Stimulated activated CD4-positive, alpha-beta T cell treated with anti-CD3 and anti-CD28 coated beads, Interleukin-4, amount 100 ng/mL, for 48 hours (primary cell): Measurements from ENCODE around the gene BAIAP2.

Source experiments
- DNase-seq, 2 donors: peaks; one replicate each; pipeline ENCODE4 v3.0.0-alpha.2; 2020; ENCODE audit warnings: low read depth in 2 of 2

BAIAP2 gene

DNA sequence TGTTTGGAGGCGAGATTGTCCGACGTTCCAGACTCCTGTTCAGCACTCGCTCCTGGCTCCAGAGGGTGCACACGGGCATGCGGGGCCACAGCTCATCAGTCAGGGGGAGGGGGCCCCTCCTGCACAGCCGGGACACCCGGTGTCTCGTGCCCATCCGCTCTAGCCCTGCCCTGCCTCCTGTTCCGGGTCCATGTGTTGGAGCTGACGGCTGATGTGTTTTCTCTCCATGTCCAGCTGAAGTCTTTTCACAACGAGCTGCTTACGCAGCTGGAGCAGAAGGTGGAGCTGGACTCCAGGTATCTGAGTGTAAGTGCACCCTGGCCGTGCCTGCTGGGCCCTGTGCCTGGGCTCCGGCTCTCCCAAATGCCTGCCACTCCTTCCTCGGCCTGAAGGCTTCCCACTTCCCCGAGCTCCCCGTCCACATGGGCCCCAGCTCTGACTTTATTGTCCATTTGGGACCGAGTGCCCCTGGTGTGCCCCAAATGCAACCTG, 50.5 kb downstream of the BAIAP2 start:
- DNase-seq = no peak

GRCh38 chr17:81086789-81087551, 52.0 kb downstream of the BAIAP2 start:
- DNase-seq = no peak

- DNase-seq = peak in 1 of 2 donors; percentile 28
Measured at GRCh38 chr17:81090361-81091136, 55.6 kb downstream of the BAIAP2 start.

DNA sequence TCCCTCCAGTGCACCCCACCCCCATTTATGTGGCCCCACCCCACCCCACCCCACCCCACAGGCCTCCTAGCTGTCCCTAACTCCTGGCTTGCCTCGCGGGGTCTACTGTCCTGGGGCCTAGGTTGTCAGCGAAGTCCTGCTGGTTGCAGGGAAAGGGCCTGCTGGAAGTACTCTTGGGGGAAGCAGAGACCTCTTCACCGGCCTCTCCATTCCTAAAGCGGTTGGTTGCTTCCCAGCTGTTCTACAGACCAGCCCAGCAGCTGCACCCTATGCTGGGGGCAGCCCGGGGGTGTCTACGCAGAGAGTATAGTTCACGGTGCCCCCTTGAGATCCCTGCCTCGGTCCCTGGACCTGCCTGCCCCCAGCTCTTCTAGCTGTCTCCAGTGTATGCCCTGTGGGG, 56.2 kb downstream of the BAIAP2 start:
- no peak for DNase-seq

DNA sequence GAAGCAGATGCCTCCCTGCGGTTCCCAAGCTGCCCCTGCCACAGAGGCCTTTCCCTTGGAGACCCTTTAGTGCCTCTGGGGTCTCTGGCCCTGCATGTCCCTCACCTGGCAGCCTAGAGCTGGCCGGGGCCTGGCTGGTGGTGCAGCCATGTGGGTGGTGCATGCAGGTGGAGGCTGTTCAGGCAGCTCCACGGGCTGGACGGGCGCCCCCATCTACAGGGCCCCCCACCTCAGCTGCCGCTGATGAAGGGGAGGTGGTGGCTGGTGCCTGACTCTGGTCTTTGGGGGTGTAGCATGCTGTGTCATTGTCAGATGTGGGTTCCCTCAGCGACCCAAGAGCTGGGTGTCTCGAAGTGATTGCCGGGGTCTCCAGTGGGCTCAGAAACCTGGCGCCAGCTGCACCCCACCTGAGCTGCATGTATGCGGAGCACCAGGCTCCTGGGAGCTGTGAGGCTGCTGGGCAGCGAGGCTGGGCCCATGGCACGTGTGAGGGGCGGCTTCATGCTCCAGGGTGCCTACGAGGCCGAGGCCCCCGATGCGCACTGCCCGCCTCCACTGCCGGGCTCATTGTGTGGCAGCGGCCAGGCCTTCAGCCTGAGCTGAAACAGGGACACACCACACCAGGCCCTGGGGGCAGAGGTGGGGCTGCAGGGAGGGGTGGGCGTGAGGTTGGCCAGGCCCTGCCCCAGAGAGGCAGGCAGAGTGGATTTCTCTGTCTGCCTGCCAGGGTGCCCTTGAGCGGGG, 57.0 kb downstream of the BAIAP2 start:
- no peak for DNase-seq

- no peak for DNase-seq
Measured at GRCh38 chr17:81092518-81093095, 57.7 kb downstream of the BAIAP2 start.

- no peak for DNase-seq
Measured at GRCh38 chr17:81093619-81094508, 58.9 kb downstream of the BAIAP2 start.

DNA sequence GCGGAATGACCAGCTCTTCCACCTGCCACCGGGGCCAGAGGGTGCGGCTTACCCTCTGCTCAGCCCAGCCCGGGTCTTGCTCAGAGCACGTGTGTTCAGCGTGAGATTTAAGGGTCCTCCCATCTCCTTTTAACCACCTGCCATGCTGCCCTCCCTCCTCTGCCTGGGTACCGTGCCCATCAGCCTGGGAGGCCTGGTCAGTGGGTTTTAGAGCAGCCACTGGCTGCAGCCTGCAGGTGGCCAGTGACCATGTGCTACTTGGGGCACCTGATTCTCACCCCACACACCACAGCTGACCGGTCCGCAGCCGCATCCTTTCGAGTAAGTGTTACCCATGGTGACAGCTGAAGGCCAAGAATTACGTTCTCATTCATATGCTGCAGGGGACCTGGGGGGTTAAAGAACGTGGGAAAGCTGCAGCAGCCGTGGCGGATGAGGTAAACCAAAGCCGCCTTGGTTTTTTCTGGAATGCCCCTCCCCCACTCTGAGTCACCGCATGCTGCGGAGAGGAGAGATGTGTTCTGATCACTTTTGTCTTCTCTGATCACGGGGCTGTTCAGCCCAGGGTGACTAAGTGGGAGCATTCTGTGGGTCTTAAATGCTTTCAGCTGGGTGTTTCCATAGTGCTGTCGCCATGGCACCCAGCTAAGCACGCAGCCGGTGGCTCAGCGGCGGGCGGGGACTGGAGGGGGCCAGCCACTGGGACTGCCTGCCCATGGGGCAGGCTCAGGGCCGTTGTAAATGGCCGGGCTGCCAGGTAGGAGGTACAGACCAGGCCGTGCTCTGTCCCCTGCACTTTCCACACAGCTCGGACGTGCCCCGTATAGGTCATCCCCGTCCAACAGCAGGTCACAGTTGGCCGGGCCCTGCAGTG, 59.8 kb downstream of the BAIAP2 start:
- peak; percentile 75 to 87 for DNase-seq

DNA sequence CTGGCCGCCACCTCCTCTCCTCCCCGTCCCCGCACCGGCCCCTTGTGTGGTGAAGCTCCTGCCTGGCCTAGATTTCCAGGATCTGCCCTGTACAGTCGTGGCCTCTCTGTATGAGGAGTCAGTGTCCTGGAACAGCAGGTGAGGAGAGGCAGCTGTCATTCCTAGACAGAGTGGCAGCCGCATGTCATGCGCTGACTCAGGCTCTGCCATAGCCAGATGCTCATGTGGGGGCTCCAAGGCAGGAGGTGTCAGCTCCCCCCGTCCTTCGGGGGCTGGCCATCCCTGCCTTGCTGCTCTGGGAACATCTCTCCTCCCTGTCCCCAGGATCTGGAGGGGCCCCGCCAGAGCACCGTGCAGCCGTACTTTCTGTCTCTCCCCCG, 60.4 kb downstream of the BAIAP2 start:
- no peak for DNase-seq

- no peak for DNase-seq
Measured at GRCh38 chr17:81096741-81097133, 61.8 kb downstream of the BAIAP2 start.

DNA sequence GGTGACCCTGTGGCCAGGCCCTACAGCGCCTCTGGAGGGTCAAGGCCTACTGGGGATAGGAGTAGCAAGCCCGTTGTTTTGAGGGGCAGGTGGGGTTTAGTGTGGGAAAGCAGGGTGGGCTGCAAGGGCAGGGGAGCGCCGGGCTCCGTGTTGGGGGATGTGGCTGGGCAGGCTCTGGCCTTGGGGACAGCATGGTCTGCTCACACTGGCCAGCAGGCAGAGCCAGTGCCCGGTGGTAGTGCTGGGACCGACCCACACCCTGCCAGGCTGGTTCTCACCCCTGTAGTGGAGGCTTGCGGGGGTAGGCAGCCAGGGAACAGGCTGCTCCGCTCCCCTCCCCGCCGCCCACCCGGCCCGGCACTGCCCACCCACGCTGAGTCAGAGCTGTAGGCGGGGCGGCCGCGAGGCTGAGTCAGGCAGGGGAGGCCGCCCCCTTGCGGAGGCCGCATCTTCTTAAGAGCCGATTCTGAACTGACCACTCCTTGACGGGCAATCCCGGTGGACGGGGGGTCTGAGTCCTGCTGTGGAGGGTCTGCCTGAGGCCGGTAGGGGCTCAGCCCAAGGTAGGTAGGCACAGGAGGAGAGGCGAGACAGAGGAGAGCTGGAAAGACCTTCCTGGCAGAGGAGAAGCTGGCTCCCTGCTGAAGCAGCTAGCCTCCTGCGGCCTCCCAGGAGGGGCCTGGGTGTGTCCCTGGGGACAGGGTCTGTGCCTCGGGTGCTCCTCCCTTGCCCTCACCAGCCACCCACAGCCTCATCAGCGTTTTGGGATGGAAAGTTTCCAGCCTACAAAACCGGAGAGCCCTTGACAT, 62.4 kb downstream of the BAIAP2 start:
- peak; percentile 15 to 32 for DNase-seq

- no peak for DNase-seq
Measured at GRCh38 chr17:81097943-81098308, 63.0 kb downstream of the BAIAP2 start.

- DNase-seq = no peak
Measured at GRCh38 chr17:81099888-81100287, 64.9 kb downstream of the BAIAP2 start.

DNA sequence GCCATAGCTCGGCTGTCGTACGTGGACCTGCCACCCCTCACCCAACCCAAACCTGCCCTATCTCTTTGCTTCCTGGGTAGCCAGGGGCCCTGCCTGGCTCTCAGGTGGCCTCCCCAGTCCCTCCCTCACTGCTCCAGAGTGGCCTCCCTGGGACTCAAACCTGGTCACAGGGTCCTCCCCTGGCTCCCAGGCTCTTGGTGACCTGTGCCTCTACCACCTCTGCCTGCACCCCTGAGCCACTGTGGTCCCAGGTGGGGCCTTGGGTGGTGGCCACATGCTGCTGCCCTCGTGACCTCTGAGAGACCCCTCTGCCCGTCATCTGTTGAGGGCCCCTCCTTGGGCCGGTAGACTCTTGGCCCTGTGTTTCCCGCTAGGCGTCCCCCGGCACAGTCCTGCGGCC, 65.7 kb downstream of the BAIAP2 start:
- DNase-seq = no peak

DNA sequence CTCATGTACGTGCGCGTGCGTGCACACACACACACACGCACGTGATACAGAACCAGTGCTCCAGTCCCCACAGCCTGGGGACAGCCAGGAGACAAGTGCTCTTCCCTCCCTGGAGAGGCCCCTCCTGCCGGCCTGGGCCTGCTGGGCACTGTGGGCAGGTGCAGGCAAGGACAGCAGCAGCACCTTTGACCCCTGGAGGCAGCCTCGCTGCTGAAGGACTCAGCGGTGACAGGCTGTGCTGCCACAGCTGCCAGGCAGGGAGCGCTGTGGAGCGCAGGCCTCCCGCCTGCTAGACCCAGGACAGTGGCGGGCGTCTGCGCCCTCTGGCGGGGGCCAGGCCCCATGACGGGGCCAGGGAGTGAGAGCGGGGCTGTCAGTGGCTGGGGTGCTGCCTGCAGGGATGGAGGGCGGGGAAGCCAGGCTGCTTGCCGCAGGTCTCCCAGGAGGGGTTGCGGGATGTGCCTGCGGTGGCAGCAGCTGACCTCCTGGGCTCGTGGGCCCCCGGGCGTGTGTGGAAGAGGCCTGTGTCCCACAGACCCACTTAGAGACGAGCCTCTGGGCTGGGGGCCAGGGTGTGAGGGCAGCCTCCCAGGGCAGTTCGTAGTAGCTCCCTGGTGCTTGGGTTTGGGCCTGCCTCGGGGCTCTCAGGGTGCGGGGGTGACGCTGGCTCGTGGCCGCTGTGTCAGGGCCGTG, 66.8 kb downstream of the BAIAP2 start:
- peak; percentile 84 to 85 for DNase-seq

DNA sequence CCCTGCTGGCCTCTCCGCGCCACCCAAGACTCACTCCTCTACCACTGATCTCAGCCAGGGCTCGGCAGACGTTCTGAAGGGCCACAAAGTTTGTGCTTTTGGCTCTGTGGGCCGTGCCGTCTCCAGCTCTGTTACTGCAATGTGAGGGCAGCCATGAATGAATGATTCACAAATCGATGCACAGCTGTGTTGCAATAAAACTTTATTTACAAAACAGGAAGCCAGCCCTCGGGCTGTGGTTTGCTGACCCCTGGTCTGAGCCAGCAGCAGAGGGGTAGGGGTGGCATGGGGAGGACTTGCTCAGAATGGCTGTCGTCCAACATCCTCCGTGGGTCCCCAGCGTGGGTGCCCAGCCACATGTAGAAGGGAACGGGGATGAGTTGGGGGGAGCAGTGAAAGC, 67.4 kb downstream of the BAIAP2 start:
- DNase-seq = no peak

DNA sequence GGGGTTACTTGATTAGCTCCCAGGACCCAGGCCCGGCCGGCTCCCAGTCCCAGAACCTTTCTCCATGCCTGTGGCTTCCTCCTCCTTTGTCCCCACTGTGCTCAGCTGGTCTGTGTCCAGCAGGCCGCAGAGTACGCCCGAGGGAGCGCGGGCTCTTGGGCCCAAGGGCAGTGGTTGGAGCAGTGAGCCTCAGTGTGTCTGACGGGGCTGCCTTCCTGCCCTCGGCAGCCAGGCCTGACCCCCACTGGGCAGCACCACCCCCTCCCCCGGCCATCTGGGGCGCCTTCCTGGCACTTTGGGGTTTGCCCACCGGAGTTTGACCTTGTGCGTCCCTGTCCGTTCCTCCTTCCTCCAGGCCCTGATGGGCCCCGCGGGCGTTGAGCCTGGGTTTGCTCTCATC, 67.9 kb downstream of the BAIAP2 start:
- no peak for DNase-seq

GRCh38 chr17:81103379-81103778, 68.4 kb downstream of the BAIAP2 start:
- DNase-seq = no peak

DNA sequence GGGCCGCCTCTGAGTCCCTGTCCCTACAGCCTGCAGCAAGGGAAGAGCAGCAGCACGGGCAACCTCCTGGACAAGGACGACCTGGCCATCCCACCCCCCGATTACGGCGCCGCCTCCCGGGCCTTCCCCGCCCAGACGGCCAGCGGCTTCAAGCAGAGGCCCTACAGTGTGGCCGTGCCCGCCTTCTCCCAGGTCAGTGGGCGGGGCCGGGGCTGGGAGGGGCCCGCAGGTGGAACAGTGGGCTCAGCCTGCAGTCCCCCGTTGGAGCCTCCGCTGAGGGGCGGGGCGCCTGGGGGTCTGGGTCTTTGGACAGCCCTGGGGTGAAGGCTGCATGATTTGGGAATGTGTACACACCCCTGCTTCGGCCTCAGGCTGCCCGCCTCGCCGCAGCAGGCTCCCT, 71.8 kb downstream of the BAIAP2 start:
- DNase-seq = no peak
